AG04449 (cell line): ENCODE data around the gene EPB41L3.

Experiments
- CTCF ChIA-PET: fragments of 350-600 bp; formaldehyde crosslinking; extraction: SDS; loops from one replicate; lab custom pipeline; 2021; ENCODE audit warnings: antibody characterized with exemption; lab: Yijun Ruan, JAX
- POLR2A ChIA-PET: fragments of 400-600, 350-600 bp; formaldehyde crosslinking; extraction: SDS; loops from one replicate; lab custom pipeline; 2020; ENCODE audit warnings: antibody characterized with exemption, inconsistent platforms; lab: Yijun Ruan, JAX
- DNase-seq: peaks from one replicate; pipeline ENCODE4 v3.0.0-alpha.2; 2010; ENCODE audit warnings: low read depth, low spot score
- H3K4me3 ChIP-seq: 2 replicates; pipeline ENCODE4 v1.5.1; 2011; ENCODE audit warnings: low read depth, mild to moderate bottlenecking, control low read depth, low read length
- CTCF ChIP-seq: IDR thresholded peaks from one replicate; pipeline ENCODE4 v1.5.1; 2011; ENCODE audit warnings: mild to moderate bottlenecking, moderate library complexity, low read length, control low read depth, inconsistent platforms; ENCODE audit not compliant: insufficient read depth; ENCODE audit errors: missing control alignments

Gene EPB41L3

DNA sequence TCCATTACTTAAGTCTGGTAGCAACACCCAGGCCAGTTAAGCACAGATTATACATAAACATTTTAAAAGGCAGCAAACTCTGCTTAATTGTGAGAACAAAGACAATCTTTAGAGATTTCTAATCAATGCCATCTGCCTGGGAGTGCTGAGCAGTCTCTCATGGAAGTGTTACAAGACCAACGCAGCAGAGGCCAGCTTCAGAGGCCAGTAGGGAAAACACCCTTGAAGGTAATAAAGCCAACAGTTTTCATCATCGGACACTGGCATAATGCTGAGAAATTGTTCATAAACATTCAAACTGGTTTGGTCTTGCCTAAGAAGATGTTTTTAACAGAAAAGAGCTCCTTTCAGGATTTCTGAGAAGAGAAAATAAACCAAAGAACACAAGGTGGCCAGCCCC lies 35.0 kb downstream of the EPB41L3 start:
- POLR2A ChIA-PET = no interaction called here
- no peak for DNase-seq
- CTCF ChIA-PET = no interaction called here
- TF ChIP-seq CTCF = no peak
- no peak overlapping the region for H3K4me3 ChIP-seq

GRCh38 chr18:5507756-5508155 lies 36.0 kb downstream of the EPB41L3 start:
- ChIA-PET POLR2A (no interaction called here), CTCF (no interaction called here)
- H3K4me3 ChIP-seq = no peak overlapping the region
- DNase-seq = no peak
- TF ChIP-seq CTCF = no peak

GRCh38 chr18:5506174-5506573 lies 37.6 kb downstream of the EPB41L3 start:
- TF ChIP-seq CTCF = no peak
- POLR2A ChIA-PET = no interaction called here
- CTCF ChIA-PET = no interaction called here
- no peak overlapping the region for H3K4me3 ChIP-seq
- no peak for DNase-seq

GRCh38 chr18:5503740-5504139 lies 40.1 kb downstream of the EPB41L3 start:
- ChIA-PET CTCF (no interaction called here), POLR2A (no interaction called here)
- no peak for DNase-seq
- no peak overlapping the region for H3K4me3 ChIP-seq
- no peak for TF ChIP-seq CTCF

DNA sequence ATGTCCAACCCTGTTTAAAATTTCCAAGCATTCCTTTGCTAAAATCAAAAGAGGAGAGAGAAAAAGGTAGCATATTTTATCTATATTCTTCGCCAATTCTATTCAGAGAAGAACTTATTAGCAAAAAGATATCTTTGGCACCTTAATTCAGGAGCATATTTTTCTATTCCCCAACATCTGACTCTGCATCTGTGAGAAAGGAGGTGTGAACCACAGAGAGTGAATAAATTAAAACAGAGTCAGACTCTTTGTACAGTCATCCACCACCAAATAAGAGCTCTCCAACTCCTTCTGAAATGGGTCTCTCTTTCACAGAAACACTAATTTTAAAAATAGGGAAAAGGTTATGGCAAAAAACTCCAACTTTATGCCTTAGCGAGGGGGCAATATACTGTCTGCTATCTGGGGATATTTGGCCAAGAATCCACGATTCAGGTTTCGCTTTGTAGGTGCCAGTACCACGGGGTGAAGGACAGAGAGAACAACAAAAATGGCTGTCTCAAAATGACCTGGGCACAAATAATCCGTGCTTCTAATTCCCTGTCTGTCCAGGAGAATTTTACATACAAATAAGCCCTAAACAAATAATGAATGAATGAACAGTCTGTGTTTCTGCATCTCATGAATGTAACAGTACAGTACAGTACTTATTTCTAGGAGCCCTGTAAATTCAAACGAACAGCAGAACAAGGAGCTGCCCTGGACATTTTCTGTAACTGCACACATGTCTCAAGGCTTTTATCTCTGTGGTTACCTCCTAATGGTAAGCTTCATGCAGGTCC lies 43.4 kb downstream of the EPB41L3 start:
- no peak for DNase-seq
- ChIA-PET POLR2A (no interaction called here), CTCF (no interaction called here)
- TF ChIP-seq CTCF = no peak
- no peak overlapping the region for H3K4me3 ChIP-seq

- no peak for TF ChIP-seq CTCF
- DNase-seq = no peak
- no peak overlapping the region for H3K4me3 ChIP-seq
- POLR2A ChIA-PET = no interaction called here
- CTCF ChIA-PET = no interaction called here
Observed at GRCh38 chr18:5498452-5498851, 45.3 kb downstream of the EPB41L3 start.
